ENCODE measurements around the gene PCDHGC5.

DNA sequence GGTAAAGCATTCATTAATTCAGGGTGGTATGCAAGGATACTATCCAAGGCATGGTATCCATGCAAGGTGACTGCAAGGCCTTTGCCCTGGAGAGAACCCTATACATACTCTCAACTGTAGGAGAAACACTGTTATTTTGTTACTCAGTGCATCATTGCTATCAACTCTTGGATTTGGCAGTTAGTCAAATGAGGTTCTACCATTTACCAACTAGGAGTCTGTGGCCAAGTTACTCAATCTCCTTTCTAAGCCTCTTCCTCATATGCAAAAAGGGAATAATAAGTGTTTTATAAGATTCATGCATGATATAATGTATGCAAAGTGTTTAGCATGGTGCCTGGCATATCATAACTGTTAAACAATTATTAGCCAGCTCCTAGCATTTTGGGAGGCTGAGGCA, 9.1 kb upstream of the PCDHGC5 start:
- TF ChIP-seq POLR2AphosphoS5 (IDR thresholded peaks at IDR 0.05; ENCODE audit: low read depth, low read length), result no peak
- TF ChIP-seq TAF1 (IDR thresholded peaks at IDR 0.05; ENCODE audit: borderline replicate concordance, insufficient read depth, low read length), result no peak
- TF ChIP-seq, protein P1, sequence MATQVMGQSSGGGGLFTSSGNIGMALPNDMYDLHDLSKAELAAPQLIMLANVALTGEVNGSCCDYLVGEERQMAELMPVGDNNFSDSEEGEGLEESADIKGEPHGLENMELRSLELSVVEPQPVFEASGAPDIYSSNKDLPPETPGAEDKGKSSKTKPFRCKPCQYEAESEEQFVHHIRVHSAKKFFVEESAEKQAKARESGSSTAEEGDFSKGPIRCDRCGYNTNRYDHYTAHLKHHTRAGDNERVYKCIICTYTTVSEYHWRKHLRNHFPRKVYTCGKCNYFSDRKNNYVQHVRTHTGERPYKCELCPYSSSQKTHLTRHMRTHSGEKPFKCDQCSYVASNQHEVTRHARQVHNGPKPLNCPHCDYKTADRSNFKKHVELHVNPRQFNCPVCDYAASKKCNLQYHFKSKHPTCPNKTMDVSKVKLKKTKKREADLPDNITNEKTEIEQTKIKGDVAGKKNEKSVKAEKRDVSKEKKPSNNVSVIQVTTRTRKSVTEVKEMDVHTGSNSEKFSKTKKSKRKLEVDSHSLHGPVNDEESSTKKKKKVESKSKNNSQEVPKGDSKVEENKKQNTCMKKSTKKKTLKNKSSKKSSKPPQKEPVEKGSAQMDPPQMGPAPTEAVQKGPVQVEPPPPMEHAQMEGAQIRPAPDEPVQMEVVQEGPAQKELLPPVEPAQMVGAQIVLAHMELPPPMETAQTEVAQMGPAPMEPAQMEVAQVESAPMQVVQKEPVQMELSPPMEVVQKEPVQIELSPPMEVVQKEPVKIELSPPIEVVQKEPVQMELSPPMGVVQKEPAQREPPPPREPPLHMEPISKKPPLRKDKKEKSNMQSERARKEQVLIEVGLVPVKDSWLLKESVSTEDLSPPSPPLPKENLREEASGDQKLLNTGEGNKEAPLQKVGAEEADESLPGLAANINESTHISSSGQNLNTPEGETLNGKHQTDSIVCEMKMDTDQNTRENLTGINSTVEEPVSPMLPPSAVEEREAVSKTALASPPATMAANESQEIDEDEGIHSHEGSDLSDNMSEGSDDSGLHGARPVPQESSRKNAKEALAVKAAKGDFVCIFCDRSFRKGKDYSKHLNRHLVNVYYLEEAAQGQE (IDR thresholded peaks at IDR 0.05; ENCODE audit: insufficient read depth in 1 of 2, low read depth in 2 of 2, low read length in 2 of 2), result no peak
